OCI-LY7 (cell line): ENCODE data around the gene POT1. TPM values are rescaled to one million over a fixed set of nuclear protein-coding genes. Genes with fewer than 3 reads are reported as not detected.

Source experiments
- BruUV-seq: library from RNA; stranded (reverse); fragments of 400-500 nt; replicated peaks from 2 replicates; lab custom pipeline; 2021; lab: Mats Ljungman, UMichigan
- CTCF ChIA-PET: fragments of 300-600 bp; sonication (Branson Sonifier 250); formaldehyde crosslinking; loops from one replicate; lab custom pipeline; 2022; ENCODE audit warnings: antibody characterized with exemption; ENCODE audit not compliant: unreplicated experiment; lab: Charles Lee
- POLR2A ChIA-PET: fragments of 300-600 bp; sonication (Branson Sonifier 250); formaldehyde crosslinking; loops from one replicate; lab custom pipeline; 2022; ENCODE audit warnings: antibody characterized with exemption; lab: Charles Lee
- DNase-seq: peaks from one replicate; pipeline ENCODE4 v3.0.0-alpha.2; 2015; ENCODE audit warnings: low spot score
- H2AFZ ChIP-seq: fragments of 200-600 bp; sonication (generic), shearing (Covaris generic); 2 replicates; pipeline ENCODE4 v1.6.1; 2014; ENCODE audit warnings: mild to moderate bottlenecking, antibody characterized with exemption, low read length, moderate library complexity
- H3K27ac ChIP-seq: fragments of 200-600 bp; sonication (generic); 2 replicates; pipeline ENCODE4 v1.5.1; 2014; ENCODE audit warnings: mixed run types, low read depth, mild to moderate bottlenecking, moderate library complexity, low read length, inconsistent platforms; ENCODE audit not compliant: poor library complexity, severe bottlenecking
- H3K36me3 ChIP-seq: fragments of 200-600 bp; sonication (generic); 2 replicates; pipeline ENCODE4 v1.6.1; 2014; ENCODE audit warnings: mild to moderate bottlenecking, antibody characterized with exemption, low read length, moderate library complexity, mixed read lengths; ENCODE audit not compliant: insufficient read depth
- H3K4me1 ChIP-seq: fragments of 200-600 bp; sonication (generic); 2 replicates; pipeline ENCODE4 v1.5.1; 2014; ENCODE audit warnings: mild to moderate bottlenecking, low read length; ENCODE audit not compliant: insufficient read depth, poor library complexity, severe bottlenecking
- H3K4me2 ChIP-seq: fragments of 200-600 bp; sonication (generic); 2 replicates; pipeline ENCODE4 v1.6.1; 2014; ENCODE audit warnings: mild to moderate bottlenecking, low read length
- H3K4me3 ChIP-seq: fragments of 200-600 bp; sonication (generic); 2 replicates; pipeline ENCODE4 v1.5.1; 2014; ENCODE audit warnings: mild to moderate bottlenecking, low read depth, low read length; ENCODE audit not compliant: poor library complexity, severe bottlenecking
- H3K79me2 ChIP-seq: fragments of 200-600 bp; sonication (generic); 2 replicates; pipeline ENCODE4 v1.6.1; 2016; ENCODE audit warnings: low read depth, mild to moderate bottlenecking, low read length, moderate library complexity, mixed read lengths; ENCODE audit not compliant: insufficient read depth
- H3K9me2 ChIP-seq: fragments of 200-600 bp; sonication (generic); 2 replicates; pipeline ENCODE4 v1.6.1; 2016; ENCODE audit warnings: mild to moderate bottlenecking, low read length, mixed read lengths; ENCODE audit not compliant: insufficient read depth
- H3K9me3 ChIP-seq: fragments of 200-600 bp; sonication (generic); 2 replicates; pipeline ENCODE4 v1.6.1; 2014; ENCODE audit warnings: mild to moderate bottlenecking, mixed run types, low read length, mixed read lengths
- H4K20me1 ChIP-seq: fragments of 200-600 bp; sonication (generic); 2 replicates; pipeline ENCODE4 v1.6.1; 2014; ENCODE audit warnings: mild to moderate bottlenecking, antibody characterized with exemption, low read length, moderate library complexity, mixed read lengths; ENCODE audit not compliant: insufficient read depth
- CTCF ChIP-seq: fragments of 200-600 bp; sonication (generic); conservative IDR thresholded peaks from 2 replicates; pipeline ENCODE4 v1.5.1; 2014; ENCODE audit warnings: mild to moderate bottlenecking, antibody characterized with exemption, low read length, moderate library complexity, mixed read lengths
- EZH2phosphoT487 ChIP-seq: fragments of 200-600 bp; sonication (generic); IDR thresholded peaks from 2 replicates; pipeline ENCODE4 v1.6.1; 2018; ENCODE audit warnings: low read depth, borderline replicate concordance, mild to moderate bottlenecking, mixed run types, antibody characterized with exemption, low read length, moderate library complexity, mixed read lengths
- intact Hi-C: fragments of 100-400 bp; cut with micrococcal nuclease; formaldehyde crosslinking; loops from one replicate; pipeline ENCODE4 v1.10.0; 2022; ENCODE audit not compliant: unreplicated experiment
- total RNA-seq, 2 experiments: library from RNA; depleted of rRNA in 1 of 2; stranded (reverse); fragments of >200 nt in 1 of 2; shearing (Covaris generic) in 1 of 2; gene quantifications; 2 replicates each; pipeline ENCODE4 v1.2.3, GENCODE V29; 2014 to 2022

Gene POT1
- total RNA-seq, 2 experiments from 2014 or later, result 34.7 to 46.5 TPM

GRCh38 chr7:124896001-124896400 is 33.6 kb downstream of the POT1 start:
- intact Hi-C loops, result no loop called here
- H2AFZ ChIP-seq, result no peak overlapping the region
- no peak overlapping the region for H3K4me2 ChIP-seq
- no peak for TF ChIP-seq CTCF
- TF ChIP-seq EZH2phosphoT487, result no peak
- H3K4me1 ChIP-seq, result no peaks in the 10 kb centered on the region
- no peaks in the 10 kb centered on the region for H3K9me2 ChIP-seq
- no peaks in the 10 kb centered on the region for H3K9me3 ChIP-seq
- ChIA-PET CTCF (no interaction called here), POLR2A (interaction anchor here (0.6 kb wide), 1 partner anchor 51 kb away, joined by 3 read pairs; no protein-coding TSS in a partner anchor)
- H4K20me1 ChIP-seq, result no peaks in the 10 kb centered on the region; the same call in 1 of the 2 replicates
- H3K36me3 ChIP-seq, result peaks cover 50% of the 10 kb centered on the region
- H3K4me3 ChIP-seq, result no peak overlapping the region
- no peak for DNase-seq
- H3K79me2 ChIP-seq, result no peaks in the 10 kb centered on the region
- BruUV-seq, result no TSS peak
- H3K27ac ChIP-seq, result no peak overlapping the region

GRCh38 chr7:124893140-124893827 is 36.3 kb downstream of the POT1 start:
- Histone ChIP-seq H3K79me2 (no peaks in the 10 kb centered on the region), H3K27ac (no peak overlapping the region), H3K36me3 (peaks cover 70% of the 10 kb centered on the region), H3K9me2 (no peaks in the 10 kb centered on the region), H3K4me1 (no peaks in the 10 kb centered on the region), H4K20me1 (no peaks in the 10 kb centered on the region), H3K9me3 (no peaks in the 10 kb centered on the region), H3K4me3 (no peak overlapping the region), H2AFZ (no peak overlapping the region), H3K4me2 (no peak overlapping the region)
- no peak for TF ChIP-seq CTCF
- no peak for TF ChIP-seq EZH2phosphoT487
- CTCF ChIA-PET, result no interaction called here
- no TSS peak for BruUV-seq
- no peak for DNase-seq
- POLR2A ChIA-PET, result no interaction called here
- intact Hi-C loops, result no loop called here

- Histone ChIP-seq H3K27ac (no peak overlapping the region), H2AFZ (no peak overlapping the region), H3K79me2 (no peaks in the 10 kb centered on the region), H3K4me1 (no peaks in the 10 kb centered on the region), H3K4me3 (no peak overlapping the region), H3K36me3 (peaks cover 35% of the 10 kb centered on the region), H3K9me3 (no peaks in the 10 kb centered on the region), H4K20me1 (no peaks in the 10 kb centered on the region), H3K9me2 (no peaks in the 10 kb centered on the region), H3K4me2 (no peak overlapping the region)
- DNase-seq, result no peak
- no TSS peak for BruUV-seq
- POLR2A ChIA-PET, result interaction anchor here (1.1 kb wide), 1 partner anchor 10 kb away, joined by 3 read pairs; no protein-coding TSS in a partner anchor
- intact Hi-C loops, result no loop called here
- CTCF ChIA-PET, result no interaction called here
- TF ChIP-seq CTCF (no peak), EZH2phosphoT487 (no peak)
These were observed 42.4 kb downstream of the POT1 start for GRCh38 chr7:124887247-124887646.
